ENCODE measurements around the gene VWA2. TPM values are rescaled to one million over a fixed set of nuclear protein-coding genes. Genes with fewer than 3 reads are reported as not detected.

The VWA2 gene
- total RNA-seq, 1 experiment from 2014 or later, result not detected

DNA sequence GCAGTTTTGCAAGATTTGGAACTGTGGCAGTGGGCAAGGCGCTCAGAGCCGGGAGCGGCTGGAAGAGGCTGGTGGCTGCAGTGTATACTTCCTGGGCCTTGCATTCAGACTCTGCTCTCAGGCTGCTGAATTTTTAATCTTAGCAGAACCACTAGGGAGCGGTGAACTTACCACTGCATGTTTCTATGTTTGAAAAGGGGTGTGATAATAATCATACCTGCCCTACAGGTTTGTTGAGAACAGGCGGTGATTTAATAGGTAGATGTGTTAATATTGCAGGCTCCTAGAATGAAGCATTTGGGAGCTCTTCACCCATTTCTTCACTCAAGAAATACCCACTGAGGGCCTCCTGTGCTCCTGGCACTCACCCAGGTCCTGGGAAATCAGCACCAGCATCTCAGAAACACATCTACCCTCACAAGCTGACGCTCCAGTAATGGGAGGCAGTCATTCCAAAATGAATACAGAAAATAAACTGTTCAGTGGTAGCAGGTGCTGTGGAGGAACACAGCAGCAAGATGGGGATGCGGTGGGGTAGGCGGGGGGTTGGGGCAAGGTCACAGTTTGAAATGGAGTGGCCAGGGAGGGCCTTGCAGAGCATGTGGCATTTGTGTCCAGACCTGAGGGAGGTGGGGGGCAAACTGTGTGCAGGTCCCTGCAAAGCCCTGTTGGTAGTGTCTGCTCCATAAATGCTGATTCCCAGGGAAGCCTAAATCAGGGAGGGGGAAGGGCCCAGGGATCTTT lies 41.0 kb downstream of the VWA2 start:
- Histone ChIP-seq H2AFZ (ENCODE audit: low read depth, low read length, poor library complexity, severe bottlenecking) (no peak overlapping the region), H3K79me2 (ENCODE audit: insufficient read depth, low read length) (no peaks in the 10 kb centered on the region), H3K9me2 (ENCODE audit: insufficient read depth) (no peaks in the 10 kb centered on the region), H3K27ac (ENCODE audit: low read depth, low read length) (no peak overlapping the region), H3K4me1 (ENCODE audit: control insufficient read depth in 1 of 2, insufficient read depth in 2 of 2, low read length in 2 of 2) (no peaks in the 10 kb centered on the region), H3K27me3 (ENCODE audit: insufficient read depth, low read length) (peaks cover 3% of the 10 kb centered on the region; the same call in 1 of the 2 replicates), H3K4me3 (replicated peaks in 1 of 2; ENCODE audit: low read depth in 1 of 2, low read length in 2 of 2) (no peak overlapping the region), H3K9ac (ENCODE audit: low read length) (no peak overlapping the region), H4K20me1 (ENCODE audit: insufficient read depth) (no peaks in the 10 kb centered on the region), H3K36me3 (ENCODE audit: control insufficient read depth in 1 of 2, insufficient read depth in 2 of 2, low read length in 2 of 2) (no peaks in the 10 kb centered on the region), H3K4me2 (ENCODE audit: low read length) (no peak overlapping the region), H3K9me3 (ENCODE audit: control insufficient read depth in 1 of 2, insufficient read depth in 1 of 2, low read depth in 1 of 2, low read length in 2 of 2) (no peaks in the 10 kb centered on the region)
- intact Hi-C loops (cut with micrococcal nuclease), result no loop called here
- no peak for TF ChIP-seq SIN3A (IDR thresholded peaks at IDR 0.05; ENCODE audit: low read depth)
- no peak for TF ChIP-seq ZNF274 (IDR thresholded peaks at IDR 0.05; ENCODE audit: low read depth, low read length)
- no peak for TF ChIP-seq ZFX (IDR thresholded peaks at IDR 0.05)
- no peak for TF ChIP-seq EZH2 (IDR thresholded peaks at IDR 0.05)
- no peak for TF ChIP-seq CBX3 (IDR thresholded peaks at IDR 0.05; ENCODE audit: low read depth)
- no peak for TF ChIP-seq EZH2phosphoT487 (IDR thresholded peaks at IDR 0.05; ENCODE audit: borderline replicate concordance)
- no peak for TF ChIP-seq RAD21 (IDR thresholded peaks at IDR 0.05; ENCODE audit: low read depth)
- TF ChIP-seq CEBPB (IDR thresholded peaks at IDR 0.05; ENCODE audit: low read depth), result no peak
- TF ChIP-seq, protein P1, sequence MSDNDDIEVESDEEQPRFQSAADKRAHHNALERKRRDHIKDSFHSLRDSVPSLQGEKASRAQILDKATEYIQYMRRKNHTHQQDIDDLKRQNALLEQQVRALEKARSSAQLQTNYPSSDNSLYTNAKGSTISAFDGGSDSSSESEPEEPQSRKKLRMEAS (IDR thresholded peaks at IDR 0.05), result no peak
- TF ChIP-seq ELF1 (IDR thresholded peaks at IDR 0.05; ENCODE audit: borderline replicate concordance, low read depth), result no peak
- TF ChIP-seq, protein P2, sequence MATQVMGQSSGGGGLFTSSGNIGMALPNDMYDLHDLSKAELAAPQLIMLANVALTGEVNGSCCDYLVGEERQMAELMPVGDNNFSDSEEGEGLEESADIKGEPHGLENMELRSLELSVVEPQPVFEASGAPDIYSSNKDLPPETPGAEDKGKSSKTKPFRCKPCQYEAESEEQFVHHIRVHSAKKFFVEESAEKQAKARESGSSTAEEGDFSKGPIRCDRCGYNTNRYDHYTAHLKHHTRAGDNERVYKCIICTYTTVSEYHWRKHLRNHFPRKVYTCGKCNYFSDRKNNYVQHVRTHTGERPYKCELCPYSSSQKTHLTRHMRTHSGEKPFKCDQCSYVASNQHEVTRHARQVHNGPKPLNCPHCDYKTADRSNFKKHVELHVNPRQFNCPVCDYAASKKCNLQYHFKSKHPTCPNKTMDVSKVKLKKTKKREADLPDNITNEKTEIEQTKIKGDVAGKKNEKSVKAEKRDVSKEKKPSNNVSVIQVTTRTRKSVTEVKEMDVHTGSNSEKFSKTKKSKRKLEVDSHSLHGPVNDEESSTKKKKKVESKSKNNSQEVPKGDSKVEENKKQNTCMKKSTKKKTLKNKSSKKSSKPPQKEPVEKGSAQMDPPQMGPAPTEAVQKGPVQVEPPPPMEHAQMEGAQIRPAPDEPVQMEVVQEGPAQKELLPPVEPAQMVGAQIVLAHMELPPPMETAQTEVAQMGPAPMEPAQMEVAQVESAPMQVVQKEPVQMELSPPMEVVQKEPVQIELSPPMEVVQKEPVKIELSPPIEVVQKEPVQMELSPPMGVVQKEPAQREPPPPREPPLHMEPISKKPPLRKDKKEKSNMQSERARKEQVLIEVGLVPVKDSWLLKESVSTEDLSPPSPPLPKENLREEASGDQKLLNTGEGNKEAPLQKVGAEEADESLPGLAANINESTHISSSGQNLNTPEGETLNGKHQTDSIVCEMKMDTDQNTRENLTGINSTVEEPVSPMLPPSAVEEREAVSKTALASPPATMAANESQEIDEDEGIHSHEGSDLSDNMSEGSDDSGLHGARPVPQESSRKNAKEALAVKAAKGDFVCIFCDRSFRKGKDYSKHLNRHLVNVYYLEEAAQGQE (IDR thresholded peaks at IDR 0.05; ENCODE audit: low read depth), result no peak
- TF ChIP-seq, protein P3, sequence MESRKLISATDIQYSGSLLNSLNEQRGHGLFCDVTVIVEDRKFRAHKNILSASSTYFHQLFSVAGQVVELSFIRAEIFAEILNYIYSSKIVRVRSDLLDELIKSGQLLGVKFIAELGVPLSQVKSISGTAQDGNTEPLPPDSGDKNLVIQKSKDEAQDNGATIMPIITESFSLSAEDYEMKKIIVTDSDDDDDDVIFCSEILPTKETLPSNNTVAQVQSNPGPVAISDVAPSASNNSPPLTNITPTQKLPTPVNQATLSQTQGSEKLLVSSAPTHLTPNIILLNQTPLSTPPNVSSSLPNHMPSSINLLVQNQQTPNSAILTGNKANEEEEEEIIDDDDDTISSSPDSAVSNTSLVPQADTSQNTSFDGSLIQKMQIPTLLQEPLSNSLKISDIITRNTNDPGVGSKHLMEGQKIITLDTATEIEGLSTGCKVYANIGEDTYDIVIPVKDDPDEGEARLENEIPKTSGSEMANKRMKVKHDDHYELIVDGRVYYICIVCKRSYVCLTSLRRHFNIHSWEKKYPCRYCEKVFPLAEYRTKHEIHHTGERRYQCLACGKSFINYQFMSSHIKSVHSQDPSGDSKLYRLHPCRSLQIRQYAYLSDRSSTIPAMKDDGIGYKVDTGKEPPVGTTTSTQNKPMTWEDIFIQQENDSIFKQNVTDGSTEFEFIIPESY (IDR thresholded peaks at IDR 0.05; ENCODE audit: extremely low read depth, insufficient replicate concordance, low read length), result no peak
- BruUV-seq (replicated peaks), result no TSS peak
- DNase-seq (ENCODE audit: low read depth, low spot score) (no peak), ATAC-seq (no peak)
- POLR2A ChIA-PET, result no interaction called here
- RAD21 ChIA-PET (ENCODE audit: low non-redundant PET in 1 of 2, low total read pairs in 2 of 2, uncharacterized antibody in 2 of 2, unreplicated experiment in 2 of 2), result no interaction called here
- CTCF ChIA-PET, result no interaction called here

Data from HCT116 (cell line).